ENCODE data around the gene LHX3. TPM values are rescaled to one million over a fixed set of nuclear protein-coding genes. Genes with fewer than 3 reads are reported as not detected.

LHX3 gene
- total and polyA plus RNA-seq, 2 donors = not detected

DNA sequence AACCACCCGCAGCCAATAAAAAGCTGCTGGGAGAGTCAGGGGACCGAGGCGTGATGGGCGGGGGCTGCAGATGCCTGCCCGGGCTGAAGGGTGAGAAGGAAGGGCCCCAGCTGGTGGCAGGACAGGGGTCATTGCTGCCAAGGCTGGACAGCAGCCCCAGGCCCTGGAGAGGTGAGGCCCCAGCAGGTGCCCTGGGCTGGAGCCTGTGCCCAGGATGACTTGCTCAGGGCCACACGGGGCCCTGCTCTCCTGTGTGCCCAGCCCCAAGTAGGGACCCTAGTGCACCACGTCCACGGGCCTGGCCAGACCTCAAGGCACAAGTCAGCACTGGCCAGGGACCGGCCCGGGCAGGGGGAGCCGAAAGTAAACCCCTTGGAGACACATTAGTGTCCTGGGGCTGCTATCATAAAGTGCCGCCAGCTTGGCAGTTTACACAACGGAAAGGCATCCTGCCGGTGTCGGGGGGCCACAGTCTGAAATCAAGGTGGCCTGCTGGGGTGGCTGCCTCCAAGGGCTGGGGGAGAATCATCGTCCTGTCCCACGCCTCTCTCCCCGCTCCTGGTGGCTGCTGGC, 22.0 kb downstream of the LHX3 start:
- 66% methylated on average over 18 of the region's 18 CpGs for WGBS
- no peaks in the 10 kb centered on the region for H3K36me3 ChIP-seq (ENCODE audit: insufficient read depth)
- no peaks in the 10 kb centered on the region for H3K4me1 ChIP-seq (ENCODE audit: insufficient read depth)
- H3K4me3 ChIP-seq (ENCODE audit: low read depth, low read length) = no peak overlapping the region
- DNase-seq (ENCODE audit: extremely low spot score) = no peak
- H3K27ac ChIP-seq (ENCODE audit: low read depth) = no peak overlapping the region

DNA sequence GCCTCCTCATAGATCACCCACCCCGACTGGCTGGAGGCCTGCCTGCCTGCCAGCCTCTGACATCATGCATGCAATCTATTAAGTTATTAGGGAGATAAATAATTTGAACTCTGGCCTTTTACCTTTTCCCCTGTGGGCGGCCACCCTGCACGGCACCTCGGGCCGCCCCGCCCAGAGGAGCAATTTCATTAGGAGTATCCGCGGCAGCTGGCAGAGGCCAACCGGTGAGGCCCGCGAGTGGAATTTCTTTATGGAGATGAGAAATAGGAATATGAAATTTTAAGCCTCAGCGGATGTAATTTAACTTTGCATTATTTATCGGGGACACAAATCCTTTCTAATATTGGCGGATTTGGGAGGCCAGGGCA, 22.5 kb downstream of the LHX3 start:
- H3K4me3 ChIP-seq (ENCODE audit: low read depth, low read length) = no peak overlapping the region
- no peak overlapping the region for H3K27ac ChIP-seq (ENCODE audit: low read depth)
- H3K36me3 ChIP-seq (ENCODE audit: insufficient read depth) = no peaks in the 10 kb centered on the region
- H3K4me1 ChIP-seq (ENCODE audit: insufficient read depth) = no peaks in the 10 kb centered on the region
- no peak for DNase-seq (ENCODE audit: extremely low spot score)
- WGBS = 69% methylated on average over 14 of the region's 14 CpGs

GRCh38 chr9:136181784-136182419, 23.0 kb downstream of the LHX3 start:
- Histone ChIP-seq H3K4me1 (ENCODE audit: insufficient read depth) (no peaks in the 10 kb centered on the region), H3K36me3 (ENCODE audit: insufficient read depth) (no peaks in the 10 kb centered on the region), H3K27ac (ENCODE audit: low read depth) (no peak overlapping the region), H3K4me3 (ENCODE audit: low read depth, low read length) (no peak overlapping the region)
- DNase-seq (ENCODE audit: extremely low spot score) = no peak
- WGBS = 64% methylated on average over 8 of the region's 8 CpGs

GRCh38 chr9:136180586-136180985, 24.3 kb downstream of the LHX3 start:
- DNase-seq (ENCODE audit: extremely low spot score) = no peak
- Histone ChIP-seq H3K36me3 (ENCODE audit: insufficient read depth) (no peaks in the 10 kb centered on the region), H3K27ac (ENCODE audit: low read depth) (no peak overlapping the region), H3K4me3 (ENCODE audit: low read depth, low read length) (no peak overlapping the region), H3K4me1 (ENCODE audit: insufficient read depth) (no peaks in the 10 kb centered on the region)
- 72% methylated on average over 11 of the region's 11 CpGs for WGBS

DNA sequence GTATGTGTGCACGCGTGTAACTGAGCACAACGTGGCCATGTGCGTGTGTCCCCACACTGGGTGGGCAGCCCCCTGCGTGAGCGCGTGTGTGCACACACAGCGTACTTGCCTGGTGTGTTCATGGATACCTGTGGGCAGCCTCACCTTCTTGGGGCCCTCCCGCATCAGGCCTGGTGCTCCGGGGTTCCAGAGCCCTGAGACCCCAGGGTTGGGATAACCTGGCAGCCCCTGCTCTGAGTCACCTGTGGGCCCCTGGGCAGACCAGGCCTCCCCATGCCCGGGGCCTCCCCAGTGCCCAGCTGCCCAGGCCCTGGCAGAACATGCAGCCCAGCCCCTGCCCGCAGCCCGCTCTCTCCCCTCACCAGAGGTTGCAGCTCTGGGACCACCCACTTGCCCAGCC, 25.2 kb downstream of the LHX3 start:
- 93% methylated on average over 13 of the region's 13 CpGs for WGBS
- DNase-seq (ENCODE audit: extremely low spot score) = no peak
- Histone ChIP-seq H3K4me3 (ENCODE audit: low read depth, low read length) (no peak overlapping the region), H3K27ac (ENCODE audit: low read depth) (no peak overlapping the region), H3K36me3 (ENCODE audit: insufficient read depth) (no peaks in the 10 kb centered on the region), H3K4me1 (ENCODE audit: insufficient read depth) (no peaks in the 10 kb centered on the region)

DNA sequence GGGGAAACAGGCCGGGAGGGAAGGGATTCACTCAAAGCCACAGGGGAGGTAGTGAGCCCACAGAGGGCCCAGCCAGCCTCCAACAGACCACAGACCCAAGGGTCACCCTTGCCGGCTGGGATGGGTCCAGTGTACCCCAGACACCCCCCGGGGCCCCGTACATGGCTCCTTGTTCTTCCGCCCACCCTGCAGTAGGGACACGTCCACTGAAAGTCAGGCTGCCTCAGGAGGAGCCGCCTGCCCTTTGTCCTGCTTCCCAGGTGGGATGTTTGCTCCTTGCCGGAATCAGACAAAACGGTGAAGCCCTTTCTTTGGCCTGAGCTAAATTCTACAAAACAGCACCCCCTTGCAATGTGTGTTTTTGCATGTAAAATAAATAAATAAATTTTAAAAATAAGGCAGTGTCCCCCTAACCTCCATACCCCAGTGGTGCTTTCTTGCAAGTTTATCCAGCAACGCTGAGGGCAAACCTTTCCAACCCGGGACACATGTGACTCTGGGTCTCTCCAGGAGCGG, 25.8 kb downstream of the LHX3 start:
- 57% methylated on average over 12 of the region's 12 CpGs for WGBS
- Histone ChIP-seq H3K4me1 (ENCODE audit: insufficient read depth) (no peaks in the 10 kb centered on the region), H3K4me3 (ENCODE audit: low read depth, low read length) (no peak overlapping the region), H3K36me3 (ENCODE audit: insufficient read depth) (no peaks in the 10 kb centered on the region), H3K27ac (ENCODE audit: low read depth) (no peak overlapping the region)
- DNase-seq (ENCODE audit: extremely low spot score) = no peak

GRCh38 chr9:136178773-136179075, 26.2 kb downstream of the LHX3 start:
- WGBS = 34% methylated on average over 8 of the region's 8 CpGs
- H3K4me3 ChIP-seq (ENCODE audit: low read depth, low read length) = no peak overlapping the region
- H3K36me3 ChIP-seq (ENCODE audit: insufficient read depth) = no peaks in the 10 kb centered on the region
- DNase-seq (ENCODE audit: extremely low spot score) = no peak
- no peaks in the 10 kb centered on the region for H3K4me1 ChIP-seq (ENCODE audit: insufficient read depth)
- H3K27ac ChIP-seq (ENCODE audit: low read depth) = no peak overlapping the region

- no peak for DNase-seq (ENCODE audit: extremely low spot score)
- no peaks in the 10 kb centered on the region for H3K4me1 ChIP-seq (ENCODE audit: insufficient read depth)
- WGBS = 81% methylated on average over 21 of the region's 21 CpGs
- H3K4me3 ChIP-seq (ENCODE audit: low read depth, low read length) = no peak overlapping the region
- no peaks in the 10 kb centered on the region for H3K36me3 ChIP-seq (ENCODE audit: insufficient read depth)
- H3K27ac ChIP-seq (ENCODE audit: low read depth) = no peak overlapping the region
These were observed 26.7 kb downstream of the LHX3 start for GRCh38 chr9:136178061-136178772.

- no peaks in the 10 kb centered on the region for H3K36me3 ChIP-seq (ENCODE audit: insufficient read depth)
- no peak for DNase-seq (ENCODE audit: extremely low spot score)
- WGBS = 53% methylated on average over 14 of the region's 14 CpGs
- H3K27ac ChIP-seq (ENCODE audit: low read depth) = no peak overlapping the region
- H3K4me3 ChIP-seq (ENCODE audit: low read depth, low read length) = no peak overlapping the region
- no peaks in the 10 kb centered on the region for H3K4me1 ChIP-seq (ENCODE audit: insufficient read depth)
These were observed 27.7 kb downstream of the LHX3 start for GRCh38 chr9:136177224-136177623.

DNA sequence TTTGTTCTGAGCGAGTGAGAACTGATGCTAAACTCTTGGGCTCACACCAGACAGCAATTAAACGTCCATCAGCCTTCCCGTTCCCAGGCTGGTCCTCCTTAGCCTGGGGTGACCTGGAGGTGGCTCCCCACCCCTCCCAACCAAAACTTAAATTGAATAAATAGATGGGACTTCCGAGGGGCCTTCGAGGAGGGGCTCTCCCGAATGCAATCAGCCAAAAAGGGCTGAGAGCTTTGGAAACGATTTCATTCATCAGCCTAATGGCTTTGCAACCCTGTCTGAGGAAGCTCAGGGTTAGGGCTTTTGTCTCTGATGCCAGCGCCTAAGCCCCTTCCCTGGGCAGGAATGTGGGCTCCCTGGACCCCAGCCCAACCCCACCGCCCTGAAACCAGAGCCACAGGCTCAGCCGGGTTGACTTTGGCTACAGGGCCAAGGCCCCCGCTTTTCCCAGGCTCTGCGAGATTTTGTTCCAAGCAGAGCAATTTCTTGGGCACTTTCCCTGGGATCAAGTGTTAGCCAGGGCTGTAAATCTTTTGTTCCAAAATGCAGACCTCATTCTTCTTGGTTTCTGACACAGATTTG, 29.2 kb downstream of the LHX3 start:
- Histone ChIP-seq H3K4me3 (ENCODE audit: low read depth, low read length) (no peak overlapping the region), H3K27ac (ENCODE audit: low read depth) (no peak overlapping the region), H3K4me1 (ENCODE audit: insufficient read depth) (no peaks in the 10 kb centered on the region), H3K36me3 (ENCODE audit: insufficient read depth) (no peaks in the 10 kb centered on the region)
- peak; percentile 33 for DNase-seq (ENCODE audit: extremely low spot score)
- WGBS = 39% methylated on average over 12 of the region's 12 CpGs

DNA sequence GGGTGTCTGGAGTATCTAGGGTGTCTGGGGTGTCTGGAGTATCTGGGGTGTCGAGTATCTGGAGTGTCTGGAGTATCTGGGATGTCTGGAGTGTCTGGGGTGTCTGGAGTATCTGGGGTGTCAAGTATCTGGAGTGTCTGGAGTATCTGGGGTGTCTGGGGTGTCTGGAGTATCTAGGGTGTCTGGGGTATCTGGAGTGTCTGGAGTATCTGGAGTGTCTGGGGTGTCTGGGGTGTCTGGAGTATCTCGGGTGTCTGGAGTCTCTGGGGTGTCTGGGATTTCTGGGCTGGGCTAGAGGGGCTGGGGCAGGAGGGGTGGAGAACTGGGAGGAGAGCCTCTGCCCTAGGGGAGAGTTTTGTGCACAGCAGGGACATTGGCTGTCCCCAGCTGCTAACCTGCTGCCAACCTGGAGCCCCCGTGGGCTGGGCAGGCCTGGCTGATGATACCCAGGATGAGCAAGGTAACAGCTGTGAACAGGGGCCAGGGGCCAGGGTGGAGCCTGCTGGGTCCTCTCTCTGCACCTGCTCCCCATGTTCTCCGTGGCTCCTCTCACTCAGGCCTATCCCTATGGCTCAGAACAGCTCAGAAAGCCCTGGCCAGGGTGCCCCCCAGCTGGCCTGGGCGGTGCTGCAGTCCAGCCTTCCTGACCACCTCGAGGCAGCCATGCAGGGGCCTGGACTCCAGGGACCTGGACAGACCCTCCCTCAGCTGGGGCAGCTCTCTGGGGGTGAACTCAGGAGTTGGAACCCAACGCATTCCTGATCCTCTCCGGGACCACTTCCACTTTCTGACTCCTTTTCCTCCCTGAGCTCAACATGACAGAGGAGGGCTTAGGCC, 29.9 kb downstream of the LHX3 start:
- DNase-seq (ENCODE audit: extremely low spot score) = no peak
- Histone ChIP-seq H3K27ac (ENCODE audit: low read depth) (no peak overlapping the region), H3K36me3 (ENCODE audit: insufficient read depth) (no peaks in the 10 kb centered on the region), H3K4me3 (ENCODE audit: low read depth, low read length) (no peak overlapping the region), H3K4me1 (ENCODE audit: insufficient read depth) (no peaks in the 10 kb centered on the region)
- WGBS = 52% methylated on average over 8 of the region's 8 CpGs

DNA sequence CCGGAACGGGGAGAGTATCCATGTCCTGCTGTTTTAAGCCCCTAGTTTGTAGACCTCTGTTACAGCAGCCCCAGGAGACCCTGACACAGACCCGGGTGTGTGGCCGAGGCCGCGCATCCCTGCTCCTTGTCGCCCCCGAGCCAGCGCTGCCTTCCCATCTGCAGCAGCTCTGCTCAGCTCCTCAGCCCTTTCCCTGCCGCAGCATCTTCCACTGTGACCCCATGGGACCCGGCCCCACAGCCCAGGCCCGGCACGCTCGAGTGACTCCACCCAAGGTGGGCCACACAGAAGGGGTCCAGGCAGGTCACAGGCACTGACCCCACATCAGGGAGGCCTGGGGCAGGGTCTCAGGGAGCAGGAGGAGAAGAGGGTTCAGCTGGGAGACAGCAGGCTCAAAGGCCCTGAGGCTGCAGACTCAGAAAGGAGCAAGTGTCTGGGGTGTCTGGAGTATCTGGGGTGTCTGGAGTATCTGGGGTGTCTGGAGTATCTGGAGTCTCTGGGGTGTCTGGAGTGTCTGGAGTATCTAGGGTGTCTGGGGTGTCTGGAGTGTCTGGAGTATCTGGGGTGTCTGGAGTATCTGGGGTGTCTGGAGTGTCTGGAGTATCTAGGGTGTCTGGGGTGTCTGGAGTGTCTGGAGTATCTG, 31.2 kb downstream of the LHX3 start:
- DNase-seq (ENCODE audit: extremely low spot score) = no peak
- no peak overlapping the region for H3K27ac ChIP-seq (ENCODE audit: low read depth)
- no peaks in the 10 kb centered on the region for H3K4me1 ChIP-seq (ENCODE audit: insufficient read depth)
- no peak overlapping the region for H3K4me3 ChIP-seq (ENCODE audit: low read depth, low read length)
- H3K36me3 ChIP-seq (ENCODE audit: insufficient read depth) = no peaks in the 10 kb centered on the region
- 85% methylated on average over 14 of the region's 14 CpGs for WGBS

GRCh38 chr9:136172412-136173079, 32.4 kb downstream of the LHX3 start:
- DNase-seq (ENCODE audit: extremely low spot score) = no peak
- Histone ChIP-seq H3K4me1 (ENCODE audit: insufficient read depth) (no peaks in the 10 kb centered on the region), H3K27ac (ENCODE audit: low read depth) (no peak overlapping the region), H3K36me3 (ENCODE audit: insufficient read depth) (no peaks in the 10 kb centered on the region), H3K4me3 (ENCODE audit: low read depth, low read length) (no peak overlapping the region)
- WGBS = 81% methylated on average over 16 of the region's 16 CpGs

All from urinary bladder (tissue), 4 donors.